GM10266 (cell line): ENCODE data around the gene SYCE1L.
"Not testable (repeated sequence)": the region's sequence is repeated elsewhere in the genome, so short reads cannot be mapped to it uniquely, and the experiment has no call there.

Experiments used
- DNase-seq: peaks from one replicate; pipeline ENCODE4 v3.0.0; 2012; ENCODE audit errors: extremely low spot score
- TF ChIP-seq, protein P1 (sequence below): IDR thresholded peaks from 2 replicates; pipeline ENCODE4 v1.5.1; 2012; ENCODE audit warnings: mild to moderate bottlenecking, low read depth; ENCODE audit not compliant: control insufficient read depth, insufficient read depth; ENCODE audit errors: missing control alignments

The SYCE1L gene

DNA sequence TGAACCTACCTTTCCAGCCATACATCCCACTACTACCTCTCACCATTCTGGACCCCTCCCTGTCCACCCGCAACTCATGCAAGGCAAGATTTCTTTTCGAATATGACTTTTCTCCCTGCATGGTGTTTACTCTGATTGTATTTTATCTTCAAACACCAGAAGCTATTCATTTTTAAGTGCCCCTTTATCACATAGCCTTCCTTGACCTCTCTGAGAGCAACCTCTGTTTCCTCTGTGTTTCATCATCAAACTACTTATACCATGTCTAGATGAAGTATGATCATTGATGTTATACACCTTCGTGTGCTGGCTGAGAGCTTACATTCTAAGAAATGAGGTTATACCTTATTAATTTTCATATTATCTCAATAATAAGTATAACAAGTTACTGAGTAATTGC is 31.8 kb downstream of the SYCE1L start:
- TF ChIP-seq, protein P1, sequence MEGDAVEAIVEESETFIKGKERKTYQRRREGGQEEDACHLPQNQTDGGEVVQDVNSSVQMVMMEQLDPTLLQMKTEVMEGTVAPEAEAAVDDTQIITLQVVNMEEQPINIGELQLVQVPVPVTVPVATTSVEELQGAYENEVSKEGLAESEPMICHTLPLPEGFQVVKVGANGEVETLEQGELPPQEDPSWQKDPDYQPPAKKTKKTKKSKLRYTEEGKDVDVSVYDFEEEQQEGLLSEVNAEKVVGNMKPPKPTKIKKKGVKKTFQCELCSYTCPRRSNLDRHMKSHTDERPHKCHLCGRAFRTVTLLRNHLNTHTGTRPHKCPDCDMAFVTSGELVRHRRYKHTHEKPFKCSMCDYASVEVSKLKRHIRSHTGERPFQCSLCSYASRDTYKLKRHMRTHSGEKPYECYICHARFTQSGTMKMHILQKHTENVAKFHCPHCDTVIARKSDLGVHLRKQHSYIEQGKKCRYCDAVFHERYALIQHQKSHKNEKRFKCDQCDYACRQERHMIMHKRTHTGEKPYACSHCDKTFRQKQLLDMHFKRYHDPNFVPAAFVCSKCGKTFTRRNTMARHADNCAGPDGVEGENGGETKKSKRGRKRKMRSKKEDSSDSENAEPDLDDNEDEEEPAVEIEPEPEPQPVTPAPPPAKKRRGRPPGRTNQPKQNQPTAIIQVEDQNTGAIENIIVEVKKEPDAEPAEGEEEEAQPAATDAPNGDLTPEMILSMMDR, result no peak

DNA sequence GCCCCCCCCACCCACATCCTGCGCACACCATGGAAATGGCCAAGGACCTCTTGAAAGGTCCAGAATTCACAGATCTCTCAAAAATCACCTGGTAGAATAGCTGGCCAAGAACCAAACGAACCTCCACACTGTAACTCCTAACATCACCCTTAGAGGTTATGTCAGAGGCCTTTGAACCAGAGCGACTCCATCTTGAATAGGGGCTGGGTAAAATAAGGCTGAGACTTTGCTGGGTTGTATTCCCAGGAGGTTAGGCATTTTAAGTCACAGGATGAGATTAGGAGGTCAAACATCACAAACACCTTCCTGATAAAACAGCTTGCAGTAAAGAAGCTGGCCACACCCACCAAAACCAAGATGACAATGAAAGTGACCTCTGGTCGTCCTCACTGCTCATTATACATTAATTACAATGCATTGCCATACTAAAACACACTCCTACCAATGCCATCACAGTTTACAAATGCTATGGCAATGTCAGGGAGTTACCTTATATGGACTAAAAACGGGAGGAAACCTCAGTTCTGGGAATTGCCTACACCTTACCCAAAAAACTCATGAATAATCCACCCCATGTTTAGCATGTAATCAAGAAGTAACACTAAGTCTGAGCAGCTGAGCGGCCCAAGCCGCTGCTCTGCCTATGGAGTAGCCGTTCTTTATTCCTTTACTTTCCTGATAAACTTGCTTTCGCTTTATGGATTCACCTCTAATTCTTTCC is 34.8 kb downstream of the SYCE1L start:
- DNase-seq, result no peak
- TF ChIP-seq, protein P1, result no peak

More for the DNA sequence above, 31.8 kb downstream of the SYCE1L start:
- no peak for DNase-seq

DNA sequence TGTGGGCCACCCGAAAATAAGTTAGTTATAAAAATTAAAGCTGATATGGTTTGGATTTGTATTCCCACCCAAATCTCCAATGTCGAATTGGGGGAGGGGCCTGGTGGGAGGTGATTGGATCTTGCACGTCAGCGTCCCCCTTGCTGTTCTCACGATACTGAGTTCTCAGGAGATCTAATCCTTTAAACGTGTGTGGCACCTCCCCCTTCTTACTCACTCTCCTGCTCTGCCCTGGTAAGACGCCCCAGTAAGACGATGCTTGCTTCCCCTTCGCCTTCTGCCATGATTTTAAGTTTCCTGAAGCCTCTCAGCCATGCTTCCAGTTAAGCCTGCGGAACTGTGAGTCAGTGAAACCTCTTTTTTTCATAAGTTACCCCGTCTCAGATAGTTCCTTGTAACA is 35.4 kb downstream of the SYCE1L start:
- DNase-seq, result no peak
- TF ChIP-seq, protein P1, result no peak

DNA sequence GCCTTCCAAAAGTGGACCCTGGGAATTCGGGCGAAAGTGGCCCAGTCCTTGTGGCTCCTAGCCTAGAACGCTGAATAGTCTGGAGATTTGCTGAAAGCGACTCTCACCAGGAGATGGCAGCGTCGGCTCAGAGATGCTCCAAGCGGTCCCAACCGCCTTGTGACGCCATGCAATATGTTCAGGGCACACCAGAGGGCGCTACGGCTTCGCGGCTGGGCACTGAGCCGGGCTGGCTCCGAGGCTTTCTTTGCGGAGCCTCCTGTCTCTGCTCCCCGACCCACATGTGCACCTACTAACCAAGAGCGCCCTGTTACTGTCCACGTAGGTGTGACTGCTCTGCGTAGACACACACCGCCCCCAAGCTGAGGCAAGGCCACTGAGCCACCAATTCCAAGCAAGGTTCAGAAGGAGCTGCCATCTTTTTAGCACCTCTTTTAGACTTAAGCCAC is 36.9 kb downstream of the SYCE1L start:
- TF ChIP-seq, protein P1, result peak; percentile 99
- peak; percentile 77 for DNase-seq

DNA sequence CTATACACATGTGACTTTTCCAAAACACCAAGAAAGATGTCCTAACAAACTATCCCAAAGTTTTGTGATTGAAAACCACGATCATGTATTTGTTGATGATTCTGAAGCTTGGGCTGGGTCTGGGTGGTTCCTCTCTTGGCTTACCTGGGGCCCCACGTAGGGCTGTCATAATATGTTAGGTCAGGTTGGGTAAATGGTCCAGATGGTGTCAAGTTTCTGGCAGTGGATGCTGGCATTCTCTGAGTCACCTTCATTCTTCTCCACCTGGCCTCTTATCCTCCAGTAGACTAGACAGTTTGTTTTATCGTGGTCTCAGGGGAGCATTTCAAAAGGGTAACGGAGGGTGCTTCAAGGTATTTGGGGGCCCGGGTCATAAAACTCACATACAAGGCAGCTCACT is 39.4 kb downstream of the SYCE1L start:
- TF ChIP-seq, protein P1, result no peak
- DNase-seq, result no peak

DNA sequence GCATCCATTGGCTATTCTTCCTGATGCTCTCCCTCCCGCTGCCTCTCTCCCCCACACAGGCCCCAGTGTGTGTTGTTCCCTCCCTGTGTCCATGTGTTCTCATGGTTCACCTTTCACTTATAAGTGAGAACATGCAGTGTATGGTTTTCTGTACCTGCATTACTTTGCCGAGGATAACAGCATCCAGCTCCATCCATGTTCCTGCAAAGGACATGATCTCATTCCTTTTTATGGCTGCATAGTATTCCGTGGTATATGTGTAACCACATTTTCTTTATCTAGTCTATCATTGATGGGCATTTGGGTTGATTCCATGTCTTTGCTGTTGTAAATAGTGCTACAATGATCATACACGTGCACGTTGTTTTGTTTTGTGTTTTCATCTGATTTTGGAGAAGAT is 43.3 kb downstream of the SYCE1L start:
- not testable (repeated sequence) for DNase-seq

DNA sequence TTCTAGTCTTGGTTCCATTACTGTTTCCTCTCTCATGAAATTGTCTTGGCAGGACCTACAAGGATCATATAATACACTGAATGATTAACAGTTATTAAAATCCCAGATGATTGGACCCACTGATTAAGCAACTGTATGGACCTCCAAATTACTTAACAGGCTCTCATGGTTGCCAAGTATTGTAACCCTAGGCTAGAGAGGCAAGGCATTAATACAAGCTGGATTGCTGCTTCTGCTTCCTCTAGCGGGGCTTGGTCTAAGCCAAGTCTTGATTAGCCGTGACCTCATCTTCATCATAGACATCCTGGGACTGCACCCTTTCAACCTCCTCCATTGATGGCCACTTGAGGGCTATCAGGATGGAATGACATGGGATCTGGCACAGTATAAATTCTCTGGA is 46.9 kb downstream of the SYCE1L start:
- no peak for DNase-seq
- TF ChIP-seq, protein P1, result no peak

DNA sequence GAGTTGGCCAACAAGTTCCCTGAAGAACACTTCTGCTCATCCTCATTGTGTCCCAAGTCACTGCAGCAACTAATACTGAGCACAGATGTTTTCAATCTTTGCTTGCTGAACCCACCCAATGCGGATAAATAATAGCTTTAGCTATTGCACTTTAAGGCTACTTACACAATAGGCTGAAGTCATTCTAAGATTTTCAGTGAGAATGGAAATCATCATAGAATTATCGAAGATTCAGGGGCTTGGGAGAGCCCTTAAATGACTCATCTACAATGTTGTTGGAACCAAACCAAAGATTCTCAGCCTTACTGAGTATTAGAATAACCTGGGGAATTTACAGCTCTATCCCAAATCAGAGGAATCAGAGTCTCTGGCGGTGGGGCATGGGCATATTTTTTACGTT is 51.2 kb downstream of the SYCE1L start:
- DNase-seq, result no peak
- TF ChIP-seq, protein P1, result no peak
